LHCN-M2 (cell line): ENCODE data around the gene MYO1D. TPM values are rescaled to one million over a fixed set of nuclear protein-coding genes. Genes with fewer than 3 reads are reported as not detected.
"Not testable (repeated sequence)": the region's sequence is repeated elsewhere in the genome, so short reads cannot be mapped to it uniquely, and the experiment has no call there.

Source experiments
- DNase-seq: peaks from one replicate; pipeline ENCODE4 v3.0.0-alpha.2; 2012; ENCODE audit warnings: low read depth
- total RNA-seq: library from RNA; depleted of rRNA; stranded (reverse); fragments of >200 nt; gene quantifications from 2 replicates; pipeline ENCODE4 v1.2.3, GENCODE V29; 2014; rRNA removed

MYO1D gene
- total RNA-seq, 1 experiment from 2014 or later, result 35.1 TPM

- DNase-seq, result no peak
These were observed 412.6 kb downstream of the MYO1D start for GRCh38 chr17:32464374-32464773.

DNA sequence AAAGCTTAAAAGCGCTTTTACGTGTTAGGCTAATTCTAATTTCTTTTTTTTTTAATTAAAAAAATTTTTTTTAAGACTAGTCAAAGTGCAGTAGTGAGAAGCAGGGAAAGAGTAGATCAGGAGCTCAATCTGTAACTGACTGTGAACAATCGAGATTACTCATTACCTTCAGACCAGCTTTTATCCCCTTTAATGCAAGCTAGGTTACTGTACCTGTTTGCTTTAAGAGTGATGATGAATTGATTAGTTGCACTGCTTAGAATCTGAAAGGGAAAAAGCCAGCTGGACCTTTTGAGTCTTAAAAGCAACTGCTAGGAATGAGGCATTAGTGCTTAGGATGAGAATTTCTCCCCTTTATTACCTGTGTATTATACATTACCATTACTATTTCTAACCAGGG lies 413.6 kb downstream of the MYO1D start:
- DNase-seq, result no peak

- DNase-seq, result peak; percentile 54
These were observed 414.9 kb downstream of the MYO1D start for GRCh38 chr17:32461853-32462617.

DNA sequence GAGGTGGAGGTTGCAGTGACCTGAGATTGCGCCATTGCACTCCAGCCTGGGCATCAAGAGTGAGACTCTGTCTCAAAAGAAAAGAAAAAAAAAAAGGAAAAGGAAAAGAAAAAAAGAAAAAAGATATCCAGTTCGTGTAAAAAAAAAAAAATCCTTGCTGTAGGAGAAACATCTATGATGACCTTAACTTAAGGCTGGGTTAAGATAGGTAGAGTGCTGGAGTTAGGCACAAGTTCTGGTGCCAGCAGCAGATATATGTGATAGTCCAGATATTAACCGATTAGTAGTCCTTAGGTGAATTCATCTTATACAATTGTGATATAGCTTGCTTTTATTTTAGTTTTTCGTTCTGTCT lies 415.4 kb downstream of the MYO1D start:
- DNase-seq, result no peak

GRCh38 chr17:32460054-32460453 lies 416.9 kb downstream of the MYO1D start:
- DNase-seq, result no peak

DNA sequence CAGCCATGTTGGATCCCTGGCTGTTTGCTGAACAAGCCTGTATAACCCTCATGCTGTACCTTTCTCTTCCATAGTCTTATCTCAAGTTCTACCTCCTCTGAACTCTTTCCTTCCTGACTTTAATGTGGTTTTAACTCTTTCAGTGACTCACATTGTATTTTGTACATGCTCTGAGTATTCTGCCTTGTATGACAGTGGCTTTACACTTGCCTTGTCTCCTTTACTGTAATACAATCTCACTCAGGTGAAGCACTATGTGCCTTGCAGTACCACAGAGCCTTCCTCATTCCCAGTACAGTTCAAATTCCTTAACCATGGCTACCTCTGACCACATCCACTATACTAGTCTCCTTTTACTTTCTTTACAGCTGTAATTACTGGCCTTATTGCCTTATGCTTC lies 418.6 kb downstream of the MYO1D start:
- no peak for DNase-seq

DNA sequence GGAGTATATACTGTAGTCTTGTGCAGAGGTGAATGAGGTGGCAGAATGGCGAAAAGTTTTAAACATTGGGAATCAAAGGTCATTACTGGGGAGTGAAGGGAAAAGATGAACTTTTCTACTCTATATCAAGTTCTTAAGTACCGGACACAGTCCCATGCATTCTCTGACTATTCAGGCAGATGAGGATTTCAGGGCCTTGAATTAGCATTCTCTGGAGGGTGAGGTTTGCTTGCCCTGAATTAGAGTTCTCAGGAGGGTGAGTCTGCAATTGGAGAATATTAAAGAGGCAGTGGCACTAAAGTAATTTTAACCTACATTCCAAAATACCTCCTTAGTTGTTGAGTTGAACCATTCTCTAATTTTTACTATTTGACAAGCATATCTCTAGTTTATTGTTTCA lies 423.6 kb downstream of the MYO1D start:
- DNase-seq, result no peak

DNA sequence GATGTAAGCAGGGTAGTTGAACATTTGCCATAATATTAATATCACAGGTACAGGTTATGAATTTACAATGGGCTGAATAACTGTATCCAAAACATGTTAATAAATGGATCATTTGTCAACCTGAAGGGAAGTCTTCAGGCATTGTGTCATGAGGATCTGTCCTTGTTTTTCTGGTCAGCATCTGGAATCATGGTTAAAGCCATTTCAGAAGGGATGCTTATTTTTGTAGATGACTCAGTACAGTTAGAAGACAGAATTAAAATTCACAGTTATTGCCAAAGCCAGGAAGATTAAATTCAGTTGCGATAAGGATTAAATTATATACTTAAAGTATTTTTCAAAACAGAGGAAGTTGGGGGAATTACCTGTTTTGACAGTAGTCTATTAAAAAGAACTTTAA lies 424.6 kb downstream of the MYO1D start:
- no peak for DNase-seq

GRCh38 chr17:32451879-32452278 lies 425.0 kb downstream of the MYO1D start:
- DNase-seq, result no peak

GRCh38 chr17:32450379-32450778 lies 426.5 kb downstream of the MYO1D start:
- DNase-seq, result not testable (repeated sequence)

DNA sequence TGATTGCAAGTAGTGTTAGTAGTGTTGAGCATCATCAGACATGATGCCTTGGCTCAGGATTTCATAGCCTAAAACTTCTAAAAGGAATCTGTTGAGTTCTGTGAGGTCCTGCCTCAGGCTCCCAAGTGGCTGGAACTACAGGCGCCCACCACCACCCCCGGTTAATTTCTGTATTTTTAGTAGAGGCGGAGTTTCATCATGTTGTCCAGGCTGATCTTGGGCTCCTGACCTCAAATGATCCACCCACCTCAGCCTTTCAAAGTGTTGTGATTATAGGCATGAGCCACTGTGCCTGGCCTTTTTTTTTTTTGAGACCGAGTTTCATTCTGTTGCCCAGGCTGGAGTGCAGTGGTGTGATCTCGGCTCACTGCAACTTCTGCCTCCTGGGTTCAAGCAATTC lies 427.0 kb downstream of the MYO1D start:
- DNase-seq, result no peak

DNA sequence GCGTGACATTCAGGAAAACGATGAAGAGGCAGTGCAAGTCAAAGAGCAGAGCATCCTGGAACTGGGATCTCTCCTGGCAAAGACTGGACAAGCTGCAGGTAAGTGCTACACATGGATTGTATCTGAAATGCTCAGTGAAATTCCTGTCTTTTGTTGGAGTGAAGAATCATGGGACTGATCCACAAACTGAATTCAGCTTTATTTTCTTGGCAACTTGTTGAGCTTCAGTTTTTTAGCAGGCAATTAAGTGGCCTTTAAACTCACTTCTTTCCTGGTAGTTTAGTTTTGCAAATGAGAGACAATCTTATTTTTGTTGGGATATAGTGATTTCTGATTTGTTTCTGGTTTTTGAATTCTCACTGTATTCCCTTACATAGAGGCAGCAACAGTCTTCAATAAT lies 430.0 kb downstream of the MYO1D start:
- no peak for DNase-seq

DNA sequence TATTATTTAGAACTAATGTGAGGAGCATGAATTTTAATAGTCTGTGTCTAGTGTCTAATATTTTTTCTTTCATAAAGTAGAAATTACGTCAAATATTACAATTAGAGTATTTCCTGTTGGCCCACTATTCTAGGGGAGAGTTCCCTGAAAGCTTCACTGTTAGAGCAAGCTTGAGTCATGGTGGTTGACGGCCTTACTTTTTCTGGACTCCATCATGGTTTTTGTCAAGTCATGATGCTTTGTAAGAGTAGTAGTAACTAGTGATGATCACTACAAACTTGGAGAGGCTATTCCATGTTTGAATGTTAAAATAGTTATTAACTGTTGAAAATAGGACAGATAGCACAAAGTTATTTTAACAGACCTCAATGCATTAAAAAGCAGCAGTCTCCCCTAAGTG lies 431.0 kb downstream of the MYO1D start:
- peak; percentile 21 for DNase-seq

GRCh38 chr17:32445497-32445896 lies 431.4 kb downstream of the MYO1D start:
- DNase-seq, result no peak

DNA sequence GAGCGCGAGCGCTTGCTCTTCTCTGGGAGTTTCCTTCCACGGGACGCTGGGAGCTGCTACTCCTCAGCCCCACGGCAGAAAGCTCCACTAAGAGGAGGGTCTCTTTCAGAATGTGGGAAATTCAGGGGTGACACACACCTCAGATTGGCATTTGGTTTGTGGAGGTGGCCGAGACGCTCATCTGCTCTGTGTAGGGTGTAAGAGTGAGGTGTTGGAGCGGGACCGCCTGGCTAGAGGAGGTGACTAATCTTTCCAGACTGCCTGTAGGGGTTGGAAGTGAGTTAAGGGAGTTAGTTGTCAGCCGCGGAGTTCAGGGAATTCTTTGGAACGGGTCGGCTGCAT lies 431.9 kb downstream of the MYO1D start:
- DNase-seq, result peak; percentile 66

DNA sequence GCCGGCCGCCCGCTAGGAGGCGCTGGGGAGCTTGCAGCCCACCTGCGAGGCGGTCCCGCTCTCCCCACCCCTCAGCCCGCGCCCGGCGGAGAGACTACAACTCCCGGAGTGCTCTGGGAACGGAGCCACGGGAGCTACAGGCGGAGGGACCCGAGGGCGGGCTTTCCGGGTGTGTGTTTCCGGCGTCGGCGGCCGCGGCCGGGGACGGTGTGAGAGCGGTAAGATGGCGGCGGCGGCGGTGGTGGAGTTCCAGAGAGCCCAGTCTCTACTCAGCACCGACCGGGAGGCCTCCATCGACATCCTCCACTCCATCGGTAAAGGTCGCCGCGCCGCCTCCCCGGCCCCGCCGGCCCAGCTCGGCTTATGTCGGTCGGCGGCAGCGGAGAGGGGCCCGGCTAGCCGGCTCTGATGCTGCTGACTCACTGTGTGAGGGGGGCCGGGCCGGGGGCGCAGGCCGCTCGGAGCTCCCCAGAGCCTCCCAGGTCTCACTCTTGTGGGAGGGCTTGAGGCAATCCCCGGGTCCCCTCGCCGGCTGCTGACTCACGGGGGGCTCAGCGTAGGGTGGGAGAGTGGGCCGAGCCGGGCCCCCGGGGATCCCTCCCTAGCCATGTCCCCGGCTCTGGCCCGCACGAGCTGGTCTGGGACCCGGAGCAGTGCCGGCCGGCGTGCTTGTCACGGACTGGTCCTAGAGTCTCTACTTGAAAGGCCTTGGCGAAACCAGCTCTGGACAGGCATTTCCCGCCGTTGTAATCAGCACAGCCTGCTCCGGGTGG lies 432.4 kb downstream of the MYO1D start, which contains the start of gene PSMD11:
PSMD11 (plus strand) TSS at position 210 of the 773 bp plus-strand sequence; CDS start at position 224, 14 bp downstream.
- peak; percentile 96 for DNase-seq

- no peak for DNase-seq
These were observed 433.1 kb downstream of the MYO1D start for GRCh38 chr17:32443827-32444300.

Other genes starting within 250 kb of the MYO1D start
- 208 and 214 TPM in 2 replicates for gene TMEM98, start 51.0 kb upstream of the MYO1D start, total RNA-seq
- gene SPACA3, start 114.7 kb upstream of the MYO1D start, total RNA-seq, result 0.32 and 1.5 TPM in 2 replicates